K562 (cell line): ENCODE results near the gene COL1A2. TPM values are rescaled to one million over a fixed set of nuclear protein-coding genes. Genes with fewer than 3 reads are reported as not detected.

ENCODE experiments used
- ATAC-seq: fragments of 200-7000 bp; cut with Tn5 transposase; 3 replicates; pipeline ENCODE4 v1.9.1; 2020; ENCODE audit warnings: moderate library complexity
- BruUV-seq: library from RNA; stranded (reverse); fragments of 400-500 nt; replicated peaks from 2 replicates; lab custom pipeline; 2021; lab: Mats Ljungman, UMichigan
- CTCF ChIA-PET: fragments of 300-600 bp; formaldehyde crosslinking; extraction: SDS; loops from one replicate; lab custom pipeline; 2021; ENCODE audit warnings: low intra/inter-chr PET ratio; lab: Yijun Ruan, JAX
- POLR2A ChIA-PET: fragments of 300-600, 350-650 bp; sonication (Branson Sonifier 250); formaldehyde crosslinking; extraction: SDS; loops from one replicate; lab custom pipeline; 2021; ENCODE audit warnings: antibody characterized with exemption, inconsistent platforms; lab: Yijun Ruan, JAX
- DNase-seq, 4 experiments: peaks; one replicate each; pipeline versions ENCODE4 v3.0.0 to v3.0.0-alpha.2; 2011 to 2018; ENCODE audit warnings: low spot score in 3 of 4, mixed read lengths in 3 of 4; ENCODE audit errors: extremely low read depth in 1 of 4
- FAIRE-seq: peaks from 2 replicates; lab custom pipeline; 2011; peaks lifted over from hg19 to GRCh38; lab: Jason Lieb, UNC
- H2AFZ ChIP-seq: 2 replicates; pipeline ENCODE4 v1.6.0; 2011; ENCODE audit warnings: low read depth, low read length, control low read depth, inconsistent platforms
- H3K27ac ChIP-seq: fragments of 200-600 bp; 3 replicates; pipeline ENCODE4 v1.8.0; 2011; ENCODE audit warnings: low read depth, mild to moderate bottlenecking, control low read depth, inconsistent platforms, low read length, moderate library complexity, mixed read lengths; ENCODE audit errors: extremely low read depth
- H3K27me3 ChIP-seq, 2 experiments: fragments of 300-600 bp in 1 of 2; 2 replicates in 1 of 2; 3 replicates in 1 of 2; pipeline versions ENCODE4 v1.6.0 to v1.8.0; 2011; ENCODE audit warnings: inconsistent platforms in 2 of 2, low read length in 2 of 2, mild to moderate bottlenecking in 1 of 2, mixed read lengths in 1 of 2, moderate library complexity in 1 of 2; ENCODE audit not compliant: control insufficient read depth in 2 of 2, insufficient read depth in 2 of 2
- H3K36me3 ChIP-seq: fragments of 300-600 bp; 3 replicates; pipeline ENCODE4 v1.8.0; 2011; ENCODE audit warnings: mild to moderate bottlenecking, low read length, inconsistent platforms; ENCODE audit not compliant: control insufficient read depth, insufficient read depth
- H3K4me1 ChIP-seq, 2 experiments: fragments of 200-600 bp in 1 of 2; replicated peaks in 1 of 2; 2 replicates in 1 of 2; 3 replicates in 1 of 2; pipeline versions ENCODE4 v1.5.1 to v1.8.0; 2011; ENCODE audit warnings: inconsistent platforms in 2 of 2, low read length in 2 of 2, mild to moderate bottlenecking in 1 of 2, mixed read lengths in 1 of 2, moderate library complexity in 1 of 2; ENCODE audit not compliant: control insufficient read depth in 2 of 2, insufficient read depth in 2 of 2
- H3K4me2 ChIP-seq: 2 replicates; pipeline ENCODE4 v1.6.1; 2011; ENCODE audit warnings: low read length, control low read depth, inconsistent platforms, mixed read lengths; ENCODE audit not compliant: insufficient read depth
- H3K4me3 ChIP-seq: fragments of 200-600 bp; sonication (generic), shearing (Covaris generic); 2 replicates; pipeline ENCODE4 v1.5.1; 2016; ENCODE audit warnings: control low read depth, inconsistent platforms
- H3K79me2 ChIP-seq: fragments of 200-600 bp; 3 replicates; pipeline ENCODE4 v1.8.0; 2011; ENCODE audit warnings: low read length, inconsistent platforms; ENCODE audit not compliant: control insufficient read depth, insufficient read depth
- H3K9ac ChIP-seq, 2 experiments: 2 replicates each; pipeline versions ENCODE4 v1.6.0 to v1.6.1; 2011; ENCODE audit warnings: low read depth in 2 of 2, low read length in 2 of 2, control low read depth in 1 of 2, inconsistent platforms in 1 of 2, mild to moderate bottlenecking in 1 of 2, mixed read lengths in 1 of 2; ENCODE audit not compliant: insufficient read depth in 1 of 2
- H3K9me1 ChIP-seq: one replicate; pipeline ENCODE4 v1.6.0; 2011; ENCODE audit warnings: inconsistent platforms, mild to moderate bottlenecking, low read length, moderate library complexity; ENCODE audit not compliant: control insufficient read depth, insufficient read depth
- H3K9me3 ChIP-seq: replicated peaks from 2 replicates; pipeline ENCODE4 v1.5.1; 2011; ENCODE audit warnings: low read depth, low read length, inconsistent platforms; ENCODE audit not compliant: control insufficient read depth, insufficient read depth
- H4K20me1 ChIP-seq: replicated peaks from 2 replicates; pipeline ENCODE4 v1.6.1; 2011; ENCODE audit warnings: low read length, inconsistent platforms, mixed read lengths; ENCODE audit not compliant: control insufficient read depth, insufficient read depth
- C11orf30 ChIP-seq: fragments of 450-650 bp; IDR thresholded peaks from 2 replicates; pipeline ENCODE4 v1.6.1; 2016; ENCODE audit warnings: low read depth, mild to moderate bottlenecking
- MITF ChIP-seq: IDR thresholded peaks from 2 replicates; pipeline ENCODE4 v1.6.1; 2014; ENCODE audit warnings: antibody characterized with exemption
- ZNF143 ChIP-seq: sonication (generic); formaldehyde crosslinking; IDR thresholded peaks from 2 replicates; pipeline ENCODE4 v1.9.0; 2022; ENCODE audit warnings: mild to moderate bottlenecking, missing genetic modification reagents
- ZNF280B ChIP-seq: fragments of 250-450 bp; sonication (Bioruptor Pico); IDR thresholded peaks from 2 replicates; pipeline ENCODE4 v1.5.1; 2021; ENCODE audit warnings: mild to moderate bottlenecking
- ZNF589 ChIP-seq: fragments of 200-800 bp; sonication (Bioruptor generic); IDR thresholded peaks from 2 replicates; pipeline ENCODE4 v1.6.1; 2016; ENCODE audit warnings: low read depth, missing genetic modification characterization, missing compliant biosample characterization
- WGBS: fragments of 100-300 bp; shearing (Covaris generic); methylation state at CpG from one replicate; pipeline ENCODE4 v1.1.6; 2016; ENCODE audit warnings: low coverage, mixed read lengths; ENCODE audit not compliant: insufficient coverage; ENCODE audit errors: missing lambda C conversion rate; 5-methylcytosine and 5-hydroxymethylcytosine counted together
- in situ Hi-C: fragments of 300-500 bp; cut with MboI; formaldehyde crosslinking; loops from 4 replicates; pipeline ENCODE4 v1.15.0; 2018; ENCODE audit warnings: inconsistent platforms, mixed read lengths
- intact Hi-C: fragments of 100-400 bp; cut with micrococcal nuclease; formaldehyde crosslinking; loops from 2 replicates; pipeline ENCODE4 v1.14.2; 2022
- polyA plus RNA-seq, 8 experiments: library from polyadenylated mRNA; depleted of rRNA in 4 of 8; stranded (reverse) in 5 of 8; unstranded in 3 of 8; fragments of >200 nt; fragmentation: Nextera tagmentation in 2 of 8; fragmentation: Illumina TruSeq in 1 of 8; extraction: Ambion mirVana in 2 of 8; extraction: Trizol in 1 of 8; gene quantifications; 2 replicates each; pipeline versions ENCODE4 v1.2.1 to v1.2.3, GENCODE V29; 2011 to 2014; ENCODE audit warnings: inconsistent platforms in 1 of 8, missing spikeins in 1 of 8
- total RNA-seq, 7 experiments: library from RNA; depleted of rRNA in 6 of 7; stranded (reverse); fragments of >200 nt in 6 of 7; fragmentation: Illumina TruSeq in 2 of 7; extraction: Trizol in 2 of 7; gene quantifications; 2 replicates each; pipeline versions ENCODE4 v1.2.1 to v1.2.3, GENCODE V29; 2011 to 2021; ENCODE audit warnings: low replicate concordance in 1 of 7

The COL1A2 gene
- total and polyA plus RNA-seq, 9 of the 15 experiments (the other 6 are each of a cell fraction or from before 2014, with no cell fraction given), result 0.94 to 11.6 (median 1.7) TPM

- no peaks in the 10 kb centered on the region for H3K4me1 ChIP-seq
- H3K9ac ChIP-seq, result no peak overlapping the region
- no peak for DNase-seq
- H3K27ac ChIP-seq, result no peak overlapping the region
- no peaks in the 10 kb centered on the region for H3K36me3 ChIP-seq
- intact Hi-C loops, result no loop called here
- H3K27me3 ChIP-seq, result no peaks in the 10 kb centered on the region
- WGBS, result 0% methylated on average over 2 of the region's 2 CpGs
- in situ Hi-C loops, result no loop called here
- no peak overlapping the region for H3K4me2 ChIP-seq
- ChIA-PET POLR2A (interaction anchor here (0.6 kb wide), 1 partner anchor 80 kb away, joined by 3 read pairs; no protein-coding TSS in a partner anchor), CTCF (no interaction called here)
- FAIRE-seq, result no peak
- H3K9me3 ChIP-seq, result no peaks in the 10 kb centered on the region
- H3K79me2 ChIP-seq, result no peaks in the 10 kb centered on the region
- H3K4me3 ChIP-seq, result no peak overlapping the region
- no peaks in the 10 kb centered on the region for H3K9me1 ChIP-seq
- TF ChIP-seq MITF (no peak), C11orf30 (no peak), ZNF280B (CRISPR knock-in tag) (no peak), ZNF143 (no peak), ZNF589 (CRISPR knock-in tag) (no peak)
- H2AFZ ChIP-seq, result 0 out of 2 replicates have a peak overlapping the region, but pooled peaks have one; percentile 6
- H4K20me1 ChIP-seq, result no peaks in the 10 kb centered on the region
- peak; percentile 51; the same call in 2 of the 3 replicates for ATAC-seq
- no TSS peak for BruUV-seq
These were observed 19.0 kb upstream of the COL1A2 start for GRCh38 chr7:94375691-94376090.
